Hepatocyte (in vitro differentiated cells): ENCODE results near the gene FBN1. TPM values are rescaled to one million over a fixed set of nuclear protein-coding genes. Genes with fewer than 3 reads are reported as not detected.
A peak's percentile ranks its signal among the peaks of the same experiment; 100 is the strongest.

ENCODE experiments used
- DNase-seq: peaks from one replicate; pipeline ENCODE4 v3.0.0-alpha.2; 2016; ENCODE audit warnings: low spot score
- H2AFZ ChIP-seq: fragments of 200-600 bp; sonication (generic); 2 replicates; pipeline ENCODE4 v1.6.0; 2016; ENCODE audit warnings: antibody characterized with exemption, mild to moderate bottlenecking
- H3K27ac ChIP-seq: fragments of 200-600 bp; sonication (generic); 2 replicates; pipeline ENCODE4 v1.5.1; 2016; ENCODE audit warnings: mild to moderate bottlenecking
- H3K27me3 ChIP-seq: fragments of 200-600 bp; sonication (generic); 2 replicates; pipeline ENCODE4 v1.6.1; 2016
- H3K36me3 ChIP-seq: fragments of 200-600 bp; sonication (generic); replicated peaks from 2 replicates; pipeline ENCODE4 v1.5.1; 2016; ENCODE audit warnings: low read depth; ENCODE audit not compliant: insufficient read depth
- H3K4me1 ChIP-seq: fragments of 200-600 bp; sonication (generic); 2 replicates; pipeline ENCODE4 v1.5.1; 2016; ENCODE audit warnings: mild to moderate bottlenecking, moderate library complexity; ENCODE audit not compliant: insufficient read depth
- H3K4me2 ChIP-seq: fragments of 200-600 bp; sonication (generic); 2 replicates; pipeline ENCODE4 v1.6.0; 2016
- H3K4me3 ChIP-seq: fragments of 200-600 bp; sonication (generic); 2 replicates; pipeline ENCODE4 v1.5.1; 2016; ENCODE audit warnings: mild to moderate bottlenecking
- H3K79me2 ChIP-seq: fragments of 200-600 bp; sonication (generic); 2 replicates; pipeline ENCODE4 v1.6.0; 2017; ENCODE audit warnings: mild to moderate bottlenecking
- H3K9me2 ChIP-seq: fragments of 200-600 bp; sonication (generic); replicated peaks from 2 replicates; pipeline ENCODE4 v1.6.0; 2017; ENCODE audit warnings: mild to moderate bottlenecking; ENCODE audit not compliant: insufficient read depth
- H3K9me3 ChIP-seq: fragments of 200-600 bp; sonication (generic); 2 replicates; pipeline ENCODE4 v1.5.1; 2016; ENCODE audit warnings: low read depth, mild to moderate bottlenecking
- H4K20me1 ChIP-seq: fragments of 200-600 bp; sonication (generic); 2 replicates; pipeline ENCODE4 v1.6.0; 2016; ENCODE audit warnings: mild to moderate bottlenecking; ENCODE audit not compliant: insufficient read depth, poor library complexity, severe bottlenecking
- CTCF ChIP-seq: fragments of 200-600 bp; sonication (generic); IDR thresholded peaks from 2 replicates; pipeline ENCODE4 v1.5.1; 2016; ENCODE audit warnings: antibody characterized with exemption, mild to moderate bottlenecking; ENCODE audit not compliant: poor library complexity
- EZH2 ChIP-seq: fragments of 200-600 bp; sonication (generic); IDR thresholded peaks from 2 replicates; pipeline ENCODE4 v1.6.1; 2016; ENCODE audit warnings: antibody characterized with exemption, mild to moderate bottlenecking, borderline replicate concordance
- EZH2phosphoT487 ChIP-seq: fragments of 200-600 bp; sonication (generic); IDR thresholded peaks from one replicate; pipeline ENCODE4 v1.6.1; 2018; ENCODE audit warnings: antibody characterized with exemption, mild to moderate bottlenecking, low read depth, moderate library complexity; ENCODE audit not compliant: unreplicated experiment, severe bottlenecking
- WGBS: methylation state at CpG from one replicate; pipeline ENCODE4 v1.1.6; 2016; ENCODE audit warnings: low lambda C conversion rate; ENCODE audit errors: missing lambda C conversion rate; 5-methylcytosine and 5-hydroxymethylcytosine counted together
- polyA plus RNA-seq: library from polyadenylated mRNA; unstranded; fragments of >200 nt; fragmentation: Nextera tagmentation; extraction: Ambion mirVana; gene quantifications from 2 replicates; pipeline ENCODE4 v1.2.1, GENCODE V29; 2016
- total RNA-seq: library from RNA; depleted of rRNA; stranded (reverse); fragments of >200 nt; gene quantifications from 2 replicates; pipeline ENCODE4 v1.2.3, GENCODE V29; 2014

The FBN1 gene
- total and polyA plus RNA-seq, 2 experiments from 2014 or later: 76.6 to 199 TPM

DNA sequence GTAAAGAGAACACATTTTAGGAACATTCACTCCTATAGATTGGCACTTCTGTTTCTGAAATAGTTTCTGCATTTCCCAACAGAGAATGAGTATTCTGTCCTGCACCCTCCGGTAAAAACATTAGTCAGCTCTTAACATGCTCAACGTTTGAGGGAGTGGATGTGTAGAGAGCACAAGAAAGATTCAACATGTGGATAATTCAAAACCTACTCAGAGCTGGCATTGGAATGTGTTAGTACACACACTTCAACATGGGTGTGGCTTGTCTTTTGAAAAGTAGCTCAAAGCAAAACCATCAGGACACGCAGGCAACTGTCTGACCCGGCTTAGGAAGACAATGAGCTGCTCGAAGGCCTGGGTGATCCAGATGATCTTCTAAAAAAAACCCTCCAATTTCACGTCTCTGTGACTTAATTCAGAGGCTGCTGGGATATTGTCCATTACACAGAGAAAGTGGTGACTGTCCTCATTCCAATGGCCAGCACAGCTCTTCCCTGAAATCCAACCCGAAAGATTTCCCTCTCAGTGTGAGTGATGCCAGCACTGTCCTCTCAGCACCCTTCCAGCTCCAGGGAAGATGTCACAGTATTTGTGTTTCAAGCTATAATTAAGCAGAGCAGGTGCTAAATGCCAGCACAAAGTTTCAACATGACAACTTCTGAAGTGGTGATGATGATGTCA, 18.1 kb downstream of the FBN1 start:
- H4K20me1 ChIP-seq: no peaks in the 10 kb centered on the region
- H3K27me3 ChIP-seq: no peaks in the 10 kb centered on the region

DNA sequence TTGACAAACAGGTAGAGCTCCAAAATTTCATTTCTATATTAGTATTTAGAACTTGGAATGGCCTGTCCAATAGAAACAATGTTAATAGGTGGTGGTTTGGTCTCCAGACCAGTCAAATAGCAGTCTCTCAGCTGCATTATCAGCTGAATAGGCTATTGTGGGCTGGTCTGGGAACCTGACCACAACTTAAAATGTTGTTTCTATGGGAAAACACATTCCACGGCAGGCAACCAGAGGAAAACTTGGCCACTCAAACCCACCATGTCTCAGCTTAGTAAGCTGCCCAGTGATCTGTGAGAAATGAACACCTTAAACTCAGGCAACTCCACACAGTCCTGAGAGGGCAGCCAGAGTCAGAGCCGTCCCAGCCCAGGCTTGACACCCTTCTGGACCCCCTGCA, 20.4 kb downstream of the FBN1 start:
- no peaks in the 10 kb centered on the region for H4K20me1 ChIP-seq
- H3K27me3 ChIP-seq: no peaks in the 10 kb centered on the region
- H3K9me2 ChIP-seq: no peaks in the 10 kb centered on the region
- no peak overlapping the region for H3K4me2 ChIP-seq
- peak overlapping the region; percentile 45 for H3K27ac ChIP-seq
- DNase-seq: no peak
- TF ChIP-seq EZH2: no peak
- no peak for TF ChIP-seq CTCF
- H3K79me2 ChIP-seq: peaks cover 33% of the 10 kb centered on the region
- no peak overlapping the region for H2AFZ ChIP-seq
- H3K4me3 ChIP-seq: no peak overlapping the region
- H3K9me3 ChIP-seq: no peaks in the 10 kb centered on the region
- no peaks in the 10 kb centered on the region for H3K36me3 ChIP-seq
- WGBS: 93% methylated on average over 2 of the region's 2 CpGs
- no peaks in the 10 kb centered on the region for H3K4me1 ChIP-seq

More for the DNA sequence above, 18.1 kb downstream of the FBN1 start:
- Histone ChIP-seq H3K9me2 (no peaks in the 10 kb centered on the region), H3K79me2 (peaks cover 34% of the 10 kb centered on the region), H3K4me1 (no peaks in the 10 kb centered on the region), H3K36me3 (no peaks in the 10 kb centered on the region), H3K4me3 (no peak overlapping the region), H3K4me2 (peak overlapping the region; percentile 39), H2AFZ (no peak overlapping the region), H3K9me3 (no peaks in the 10 kb centered on the region), H3K27ac (peak overlapping the region; percentile 28)
- WGBS: 75% methylated on average over 7 of the region's 7 CpGs
- DNase-seq: no peak
- no peak for TF ChIP-seq CTCF
- no peak for TF ChIP-seq EZH2

DNA sequence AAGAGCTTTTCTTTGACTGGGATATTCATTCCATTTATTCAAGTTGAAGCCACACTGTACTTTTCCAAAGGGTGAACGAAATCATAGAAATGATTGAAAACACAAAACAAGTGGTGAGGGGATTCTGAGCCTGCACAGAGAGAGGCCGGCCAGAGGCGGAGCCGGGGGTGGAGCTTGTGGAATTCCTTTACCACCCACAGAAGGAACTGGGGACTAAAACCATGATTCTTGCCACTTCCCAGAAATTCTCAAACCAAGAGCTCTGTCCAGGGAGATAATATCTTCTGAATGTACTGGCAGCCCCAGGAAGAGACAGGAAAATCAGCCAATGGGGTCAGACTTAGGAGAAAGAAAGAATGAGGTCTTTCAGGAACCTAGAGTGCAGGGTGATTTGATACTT, 20.8 kb downstream of the FBN1 start:
- H3K36me3 ChIP-seq: no peaks in the 10 kb centered on the region
- WGBS: 82% methylated on average over 4 of the region's 4 CpGs
- no peaks in the 10 kb centered on the region for H3K9me3 ChIP-seq
- H3K4me2 ChIP-seq: no peak overlapping the region
- TF ChIP-seq EZH2phosphoT487 (no peak), EZH2 (no peak), CTCF (no peak)
- H3K27ac ChIP-seq: peak overlapping the region; percentile 45
- no peak overlapping the region for H2AFZ ChIP-seq
- H3K9me2 ChIP-seq: no peaks in the 10 kb centered on the region
- H3K27me3 ChIP-seq: no peaks in the 10 kb centered on the region
- no peaks in the 10 kb centered on the region for H4K20me1 ChIP-seq
- H3K4me1 ChIP-seq: no peaks in the 10 kb centered on the region
- H3K4me3 ChIP-seq: no peak overlapping the region
- DNase-seq: no peak
- H3K79me2 ChIP-seq: peaks cover 33% of the 10 kb centered on the region

GRCh38 chr15:48623456-48623855, 22.1 kb downstream of the FBN1 start:
- H3K27ac ChIP-seq: peak overlapping the region; percentile 8
- H3K4me2 ChIP-seq: no peak overlapping the region
- no peaks in the 10 kb centered on the region for H3K9me3 ChIP-seq
- no peak overlapping the region for H3K4me3 ChIP-seq
- TF ChIP-seq EZH2 (no peak), EZH2phosphoT487 (no peak), CTCF (no peak)
- DNase-seq: no peak
- 89% methylated on average over 1 of the region's 1 CpG for WGBS
- no peak overlapping the region for H2AFZ ChIP-seq
- H4K20me1 ChIP-seq: no peaks in the 10 kb centered on the region
- H3K4me1 ChIP-seq: no peaks in the 10 kb centered on the region
- no peaks in the 10 kb centered on the region for H3K36me3 ChIP-seq
- H3K9me2 ChIP-seq: no peaks in the 10 kb centered on the region
- peaks cover 37% of the 10 kb centered on the region for H3K79me2 ChIP-seq
- H3K27me3 ChIP-seq: no peaks in the 10 kb centered on the region
